ENCODE results near the gene BRD4. TPM values are rescaled to one million over a fixed set of nuclear protein-coding genes. Genes with fewer than 3 reads are reported as not detected.

The BRD4 gene
- total and polyA plus RNA-seq, 2 of the 13 experiments (the other 11 are each of a cell fraction or from before 2014, with no cell fraction given): 10.5 to 11.4 TPM

- peak; percentile 41; the same call in 1 of the 2 replicates for TF ChIP-seq ARID5B (CRISPR knock-in tag; IDR thresholded peaks at IDR 0.05)
- TF ChIP-seq NBN (conservative IDR thresholded peaks at IDR 0.05): no peak
- TF ChIP-seq RXRA (CRISPR knock-in tag; IDR thresholded peaks at IDR 0.05): no peak
- 0 out of 2 replicates have a peak, but pooled peaks have one; percentile 42 for TF ChIP-seq JUND (CRISPR knock-in tag; IDR thresholded peaks at IDR 0.05)
- TF ChIP-seq RARA (CRISPR knock-in tag; IDR thresholded peaks at IDR 0.05): 0 out of 2 replicates have a peak, but pooled peaks have one; percentile 39
- TF ChIP-seq HNF4A (CRISPR knock-in tag; IDR thresholded peaks at IDR 0.05): peak; percentile 30; the same call in 1 of the 2 replicates
- TF ChIP-seq TP53 (CRISPR knock-in tag; conservative IDR thresholded peaks at IDR 0.05): no peak
- TF ChIP-seq IKZF1 (IDR thresholded peaks at IDR 0.05): no peak
- TF ChIP-seq, protein P1, sequence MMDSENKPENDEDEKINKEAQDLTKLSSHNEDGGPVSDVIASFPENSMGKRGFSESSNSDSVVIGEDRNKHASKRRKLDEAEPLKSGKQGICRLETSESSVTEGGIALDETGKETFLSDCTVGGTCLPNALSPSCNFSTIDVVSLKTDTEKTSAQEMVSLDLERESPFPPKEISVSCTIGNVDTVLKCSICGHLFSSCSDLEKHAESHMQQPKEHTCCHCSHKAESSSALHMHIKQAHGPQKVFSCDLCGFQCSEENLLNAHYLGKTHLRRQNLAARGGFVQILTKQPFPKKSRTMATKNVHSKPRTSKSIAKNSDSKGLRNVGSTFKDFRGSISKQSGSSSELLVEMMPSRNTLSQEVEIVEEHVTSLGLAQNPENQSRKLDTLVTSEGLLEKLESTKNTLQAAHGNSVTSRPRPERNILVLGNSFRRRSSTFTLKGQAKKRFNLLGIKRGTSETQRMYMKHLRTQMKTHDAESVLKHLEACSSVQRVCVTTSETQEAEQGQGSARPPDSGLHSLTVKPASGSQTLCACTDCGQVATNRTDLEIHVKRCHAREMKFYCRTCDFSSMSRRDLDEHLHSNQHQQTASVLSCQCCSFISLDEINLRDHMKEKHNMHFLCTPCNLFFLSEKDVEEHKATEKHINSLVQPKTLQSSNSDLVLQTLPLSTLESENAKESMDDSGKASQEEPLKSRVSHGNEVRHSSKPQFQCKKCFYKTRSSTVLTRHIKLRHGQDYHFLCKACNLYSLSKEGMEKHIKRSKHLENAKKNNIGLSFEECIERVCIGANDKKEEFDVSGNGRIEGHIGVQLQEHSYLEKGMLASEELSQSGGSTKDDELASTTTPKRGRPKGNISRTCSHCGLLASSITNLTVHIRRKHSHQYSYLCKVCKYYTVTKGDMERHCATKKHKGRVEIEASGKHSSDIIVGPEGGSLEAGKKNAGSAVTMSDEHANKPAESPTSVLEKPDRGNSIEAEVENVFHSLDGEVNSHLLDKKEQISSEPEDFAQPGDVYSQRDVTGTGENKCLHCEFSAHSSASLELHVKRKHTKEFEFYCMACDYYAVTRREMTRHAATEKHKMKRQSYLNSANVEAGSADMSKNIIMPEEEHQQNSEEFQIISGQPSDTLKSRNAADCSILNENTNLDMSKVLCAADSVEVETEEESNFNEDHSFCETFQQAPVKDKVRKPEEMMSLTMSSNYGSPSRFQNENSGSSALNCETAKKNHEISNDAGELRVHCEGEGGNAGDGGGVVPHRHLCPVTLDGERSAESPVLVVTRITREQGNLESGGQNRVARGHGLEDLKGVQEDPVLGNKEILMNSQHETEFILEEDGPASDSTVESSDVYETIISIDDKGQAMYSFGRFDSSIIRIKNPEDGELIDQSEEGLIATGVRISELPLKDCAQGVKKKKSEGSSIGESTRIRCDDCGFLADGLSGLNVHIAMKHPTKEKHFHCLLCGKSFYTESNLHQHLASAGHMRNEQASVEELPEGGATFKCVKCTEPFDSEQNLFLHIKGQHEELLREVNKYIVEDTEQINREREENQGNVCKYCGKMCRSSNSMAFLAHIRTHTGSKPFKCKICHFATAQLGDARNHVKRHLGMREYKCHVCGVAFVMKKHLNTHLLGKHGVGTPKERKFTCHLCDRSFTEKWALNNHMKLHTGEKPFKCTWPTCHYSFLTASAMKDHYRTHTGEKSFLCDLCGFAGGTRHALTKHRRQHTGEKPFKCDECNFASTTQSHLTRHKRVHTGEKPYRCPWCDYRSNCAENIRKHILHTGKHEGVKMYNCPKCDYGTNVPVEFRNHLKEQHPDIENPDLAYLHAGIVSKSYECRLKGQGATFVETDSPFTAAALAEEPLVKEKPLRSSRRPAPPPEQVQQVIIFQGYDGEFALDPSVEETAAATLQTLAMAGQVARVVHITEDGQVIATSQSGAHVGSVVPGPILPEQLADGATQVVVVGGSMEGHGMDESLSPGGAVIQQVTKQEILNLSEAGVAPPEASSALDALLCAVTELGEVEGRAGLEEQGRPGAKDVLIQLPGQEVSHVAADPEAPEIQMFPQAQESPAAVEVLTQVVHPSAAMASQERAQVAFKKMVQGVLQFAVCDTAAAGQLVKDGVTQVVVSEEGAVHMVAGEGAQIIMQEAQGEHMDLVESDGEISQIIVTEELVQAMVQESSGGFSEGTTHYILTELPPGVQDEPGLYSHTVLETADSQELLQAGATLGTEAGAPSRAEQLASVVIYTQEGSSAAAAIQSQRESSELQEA (CRISPR knock-in tag; IDR thresholded peaks at IDR 0.05; ENCODE audit: not compliant biosample characterization): no peak
- peak; percentile 92 for TF ChIP-seq FOSL2 (CRISPR knock-in tag; IDR thresholded peaks at IDR 0.05)
- peak; percentile 33; the same call in 1 of the 2 replicates for TF ChIP-seq FOSL1 (CRISPR knock-in tag; IDR thresholded peaks at IDR 0.05; ENCODE audit: borderline replicate concordance)
- TF ChIP-seq JUNB (CRISPR knock-in tag; IDR thresholded peaks at IDR 0.05; ENCODE audit: borderline replicate concordance): peak; percentile 70; the same call in 1 of the 2 replicates
- no peak for TF ChIP-seq ZNF367 (CRISPR knock-in tag; IDR thresholded peaks at IDR 0.05; ENCODE audit: borderline replicate concordance)
- TF ChIP-seq SAP130 (CRISPR knock-in tag; IDR thresholded peaks at IDR 0.05; ENCODE audit: low read depth): 0 out of 2 replicates have a peak, but pooled peaks have one; percentile 19
- TF ChIP-seq ZNF639 (CRISPR knock-in tag; conservative IDR thresholded peaks at IDR 0.05): no peak
Observed at GRCh38 chr19:15216363-15216762, 116.0 kb downstream of the BRD4 start (continued).
